Stimulated activated CD4-positive, alpha-beta T cell treated with anti-CD3 and anti-CD28 coated beads, Interleukin-1b, Interleukin-23, amount 100 ng/mL, for 48 hours (primary cell): ENCODE data around the gene NLRP1.

ENCODE experiments used
- DNase-seq: peaks from one replicate; pipeline ENCODE4 v3.0.0-alpha.2; 2020

NLRP1 gene

DNA sequence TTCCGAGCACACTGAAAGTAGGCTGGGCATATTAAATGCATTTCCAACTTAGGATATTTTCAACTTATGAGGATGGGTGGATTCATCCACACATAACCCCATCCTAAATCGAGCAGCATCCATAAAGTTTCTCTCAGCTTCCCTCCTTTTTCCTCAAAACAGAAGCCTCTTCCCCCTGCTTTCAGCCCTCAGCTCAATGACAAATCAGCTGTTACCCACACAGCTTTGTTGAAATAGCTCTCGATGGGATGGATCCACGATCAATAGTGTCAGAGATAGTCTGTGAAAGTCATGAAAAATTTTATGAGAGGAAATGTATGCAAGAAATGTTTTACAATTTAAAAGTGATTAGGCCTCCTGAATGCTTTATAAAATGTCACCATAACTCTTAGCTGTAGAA lies 118.0 kb downstream of the NLRP1 start:
- DNase-seq, result no peak

DNA sequence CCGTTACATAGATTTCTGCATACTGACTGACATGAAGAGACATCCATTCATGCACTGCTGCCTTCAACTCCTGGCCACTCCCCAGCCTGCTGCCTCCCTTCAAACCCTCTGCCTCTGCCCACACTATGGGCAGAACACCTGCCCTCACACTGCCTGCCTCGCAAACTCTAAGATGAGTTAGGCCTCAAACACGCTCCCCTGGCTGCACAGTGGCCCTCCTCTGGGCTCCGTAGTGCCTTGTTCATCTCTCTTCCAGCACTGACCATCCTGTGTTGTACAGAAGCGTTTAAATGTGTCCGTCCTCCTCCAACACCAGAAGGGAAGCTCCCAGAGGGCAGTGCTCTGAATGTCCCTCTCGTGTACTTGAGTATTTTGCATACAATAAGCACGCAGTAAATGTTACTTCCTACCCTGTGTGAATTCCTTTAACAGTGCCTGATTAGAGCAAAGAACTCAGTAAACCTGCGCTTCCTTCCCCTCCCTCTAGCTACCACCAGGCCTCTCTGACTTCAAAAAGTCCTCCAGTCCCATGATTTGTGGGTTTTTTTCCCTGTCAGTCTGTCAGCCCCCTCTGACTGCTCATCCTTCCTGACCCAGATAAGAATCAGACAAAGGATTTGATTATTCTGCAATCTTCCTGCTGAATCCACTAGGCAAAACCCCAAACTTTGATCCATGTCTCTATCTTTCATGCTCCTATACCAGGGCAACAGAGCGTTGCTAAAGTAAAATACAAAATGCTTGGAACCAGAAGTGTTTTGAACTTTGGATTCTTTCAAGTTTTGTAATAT lies 119.4 kb downstream of the NLRP1 start:
- DNase-seq, result no peak
